COR-L47 (cell line): ENCODE results near the gene PLD1.
A peak's percentile ranks its signal among the peaks of the same experiment; 100 is the strongest.
"Not testable (repeated sequence)": the region's sequence is repeated elsewhere in the genome, so short reads cannot be mapped to it uniquely, and the experiment has no call there.

Experiments
- DNase-seq: peaks from one replicate; lab custom pipeline; 2025; lab: John Stamatoyannopoulos, UW

The PLD1 gene

GRCh38 chr3:171694888-171695287, 115.4 kb downstream of the PLD1 start:
- no peak for DNase-seq

GRCh38 chr3:171692551-171692950, 117.7 kb downstream of the PLD1 start:
- not testable (repeated sequence) for DNase-seq

GRCh38 chr3:171691485-171691884, 118.8 kb downstream of the PLD1 start:
- DNase-seq = no peak

GRCh38 chr3:171690281-171690680, 120.0 kb downstream of the PLD1 start:
- DNase-seq = no peak

GRCh38 chr3:171688593-171688992, 121.7 kb downstream of the PLD1 start:
- DNase-seq = no peak

GRCh38 chr3:171688002-171688401, 122.3 kb downstream of the PLD1 start:
- no peak for DNase-seq

GRCh38 chr3:171687581-171687980, 122.7 kb downstream of the PLD1 start:
- DNase-seq = no peak

GRCh38 chr3:171687064-171687463, 123.2 kb downstream of the PLD1 start:
- no peak for DNase-seq

- DNase-seq = no peak
Observed at GRCh38 chr3:171685116-171685895, 125.0 kb downstream of the PLD1 start.

- no peak for DNase-seq
Observed at GRCh38 chr3:171684221-171684620, 126.1 kb downstream of the PLD1 start.

GRCh38 chr3:171682743-171683142, 127.5 kb downstream of the PLD1 start:
- DNase-seq = no peak

- DNase-seq = no peak
Observed at GRCh38 chr3:171680726-171681411, 129.4 kb downstream of the PLD1 start.

GRCh38 chr3:171678971-171679492, 131.3 kb downstream of the PLD1 start:
- DNase-seq = peak; percentile 35

- DNase-seq = no peak
Observed at GRCh38 chr3:171677706-171678105, 132.6 kb downstream of the PLD1 start.

- DNase-seq = no peak
Observed at GRCh38 chr3:171676601-171677175, 133.6 kb downstream of the PLD1 start.

GRCh38 chr3:171673951-171674350, 136.3 kb downstream of the PLD1 start:
- DNase-seq = no peak

GRCh38 chr3:171672538-171672937, 137.7 kb downstream of the PLD1 start:
- no peak for DNase-seq

GRCh38 chr3:171672124-171672523, 138.2 kb downstream of the PLD1 start:
- DNase-seq = no peak

GRCh38 chr3:171671709-171672108, 138.6 kb downstream of the PLD1 start:
- DNase-seq = no peak

- no peak for DNase-seq
Observed at GRCh38 chr3:171666516-171666915, 143.8 kb downstream of the PLD1 start.

- DNase-seq = no peak
Observed at GRCh38 chr3:171663805-171664204, 146.5 kb downstream of the PLD1 start.

GRCh38 chr3:171661484-171661883, 148.8 kb downstream of the PLD1 start:
- no peak for DNase-seq

- DNase-seq = no peak
Observed at GRCh38 chr3:171660188-171660587, 150.1 kb downstream of the PLD1 start.
